H9 (cell line): ENCODE measurements around the gene MEGF8. TPM values are rescaled to one million over a fixed set of nuclear protein-coding genes. Genes with fewer than 3 reads are reported as not detected.

ENCODE experiments used
- DNase-seq: peaks from one replicate; pipeline ENCODE4 v3.0.0-alpha.2; 2017
- H2AFZ ChIP-seq: one replicate; pipeline ENCODE4 v1.6.1; 2013; ENCODE audit warnings: mild to moderate bottlenecking, low read length, control low read depth, moderate library complexity
- H2AK5ac ChIP-seq: 2 replicates; pipeline ENCODE4 v1.6.1; 2013; ENCODE audit warnings: low read length, control low read depth, mixed read lengths; ENCODE audit not compliant: insufficient read length
- H2BK120ac ChIP-seq: one replicate; pipeline ENCODE4 v1.6.1; 2013; ENCODE audit warnings: low read depth, mild to moderate bottlenecking, low read length, control low read depth, inconsistent platforms; ENCODE audit not compliant: poor library complexity, severe bottlenecking
- H2BK12ac ChIP-seq: 2 replicates; pipeline ENCODE4 v1.6.1; 2013; ENCODE audit warnings: low read length, control low read depth, mixed read lengths, low read depth; ENCODE audit not compliant: insufficient read length
- H2BK15ac ChIP-seq: 2 replicates; pipeline ENCODE4 v1.6.1; 2013; ENCODE audit warnings: low read depth, low read length, control low read depth
- H2BK20ac ChIP-seq: one replicate; pipeline ENCODE4 v1.6.1; 2013; ENCODE audit warnings: low read depth, mild to moderate bottlenecking, low read length, control low read depth, inconsistent platforms; ENCODE audit not compliant: poor library complexity, severe bottlenecking
- H2BK5ac ChIP-seq: 2 replicates; pipeline ENCODE4 v1.6.1; 2013; ENCODE audit warnings: low read length, control low read depth, mixed read lengths; ENCODE audit not compliant: insufficient read length
- H3K14ac ChIP-seq: 2 replicates; pipeline ENCODE4 v1.6.1; 2013; ENCODE audit warnings: low read length, control low read depth; ENCODE audit not compliant: insufficient read depth
- H3K18ac ChIP-seq: 2 replicates; pipeline ENCODE4 v1.6.1; 2013; ENCODE audit warnings: low read depth, mild to moderate bottlenecking, mixed read lengths, low read length, control low read depth; ENCODE audit not compliant: insufficient read length
- H3K23ac ChIP-seq: 2 replicates; pipeline ENCODE4 v1.6.1; 2013; ENCODE audit warnings: low read length, control low read depth, mixed read lengths, low read depth; ENCODE audit not compliant: insufficient read length
- H3K23me2 ChIP-seq: 2 replicates; pipeline ENCODE4 v1.6.1; 2013; ENCODE audit warnings: low read depth, mild to moderate bottlenecking, mixed read lengths, low read length, control low read depth; ENCODE audit not compliant: insufficient read length, poor library complexity, severe bottlenecking
- H3K27ac ChIP-seq: 2 replicates; pipeline ENCODE4 v1.5.1; 2013; ENCODE audit warnings: low read length, control low read depth, mixed read lengths, low read depth; ENCODE audit not compliant: insufficient read length
- H3K27me3 ChIP-seq: 2 replicates; pipeline ENCODE4 v1.6.1; 2013; ENCODE audit warnings: low read length, control low read depth, inconsistent platforms; ENCODE audit not compliant: insufficient read depth
- H3K4ac ChIP-seq: 2 replicates; pipeline ENCODE4 v1.6.1; 2013; ENCODE audit warnings: low read depth, mild to moderate bottlenecking, control low read depth, inconsistent platforms, low read length, moderate library complexity
- H3K4me1 ChIP-seq: 2 replicates; pipeline ENCODE4 v1.6.1; 2013; ENCODE audit warnings: low read length, control low read depth, inconsistent platforms; ENCODE audit not compliant: insufficient read depth
- H3K4me2 ChIP-seq: 2 replicates; pipeline ENCODE4 v1.6.1; 2013; ENCODE audit warnings: low read length, control low read depth, mixed read lengths; ENCODE audit not compliant: insufficient read length, insufficient read depth
- H3K56ac ChIP-seq: 2 replicates; pipeline ENCODE4 v1.6.1; 2013; ENCODE audit warnings: low read depth, mild to moderate bottlenecking, mixed read lengths, low read length, control low read depth; ENCODE audit not compliant: insufficient read length
- H3K79me1 ChIP-seq: 2 replicates; pipeline ENCODE4 v1.6.1; 2013; ENCODE audit warnings: low read depth, mild to moderate bottlenecking, moderate library complexity, low read length, control low read depth, inconsistent platforms; ENCODE audit not compliant: insufficient read depth, poor library complexity, severe bottlenecking
- H3K79me2 ChIP-seq: 2 replicates; pipeline ENCODE4 v1.6.1; 2013; ENCODE audit warnings: low read length, control low read depth, inconsistent platforms; ENCODE audit not compliant: insufficient read depth
- H3K9ac ChIP-seq: 2 replicates; pipeline ENCODE4 v1.6.1; 2013; ENCODE audit warnings: low read length, control low read depth, mixed read lengths; ENCODE audit not compliant: insufficient read length; ENCODE audit errors: extremely low read depth
- H3K9me3 ChIP-seq: one replicate; pipeline ENCODE4 v1.6.1; 2013; ENCODE audit warnings: low read depth, low read length, inconsistent platforms; ENCODE audit not compliant: control insufficient read depth
- H3T11ph ChIP-seq: one replicate; pipeline ENCODE4 v1.6.1; 2013; ENCODE audit warnings: mild to moderate bottlenecking, low read length, control low read depth, inconsistent platforms
- H4K20me1 ChIP-seq: one replicate; pipeline ENCODE4 v1.6.1; 2013; ENCODE audit not compliant: control insufficient read depth, insufficient read length, insufficient read depth
- H4K5ac ChIP-seq: 2 replicates; pipeline ENCODE4 v1.6.1; 2013; ENCODE audit warnings: low read depth, mild to moderate bottlenecking, mixed read lengths, low read length, control low read depth; ENCODE audit not compliant: insufficient read length
- H4K8ac ChIP-seq: replicated peaks from 2 replicates; pipeline ENCODE4 v1.6.1; 2013; ENCODE audit warnings: low read length, control low read depth, mixed read lengths, low read depth; ENCODE audit not compliant: insufficient read length
- H4K91ac ChIP-seq: 2 replicates; pipeline ENCODE4 v1.6.1; 2013; ENCODE audit warnings: low read depth, mild to moderate bottlenecking, moderate library complexity, mixed read lengths, low read length, control low read depth; ENCODE audit not compliant: insufficient read length
- H3K27ac Mint-ChIP-seq, 3 experiments: 2 replicates in 2 of 3; 3 replicates in 1 of 3; pipeline ENCODE4 v1.8.0; 2020 to 2021; ENCODE audit warnings: mixed read lengths in 3 of 3, mild to moderate bottlenecking in 1 of 3, moderate library complexity in 1 of 3
- H3K27me3 Mint-ChIP-seq: 2 replicates; pipeline ENCODE4 v1.8.0; 2021; ENCODE audit warnings: low read depth, mild to moderate bottlenecking, moderate library complexity, mixed read lengths
- H3K36me3 Mint-ChIP-seq, 3 experiments: 2 replicates in 2 of 3; 3 replicates in 1 of 3; pipeline ENCODE4 v1.8.0; 2020 to 2021; ENCODE audit warnings: low read depth in 3 of 3, mixed read lengths in 3 of 3; ENCODE audit not compliant: insufficient read depth in 1 of 3
- H3K4me1 Mint-ChIP-seq, 2 experiments: 2 replicates each; pipeline ENCODE4 v1.8.0; 2020; ENCODE audit warnings: mixed read lengths in 2 of 2
- H3K4me3 Mint-ChIP-seq, 2 experiments: 2 replicates in 1 of 2; 3 replicates in 1 of 2; pipeline ENCODE4 v1.8.0; 2020 to 2021; ENCODE audit warnings: mild to moderate bottlenecking in 2 of 2, mixed read lengths in 2 of 2, moderate library complexity in 1 of 2
- H3K9me3 Mint-ChIP-seq, 2 experiments: 2 replicates in 1 of 2; 3 replicates in 1 of 2; pipeline ENCODE4 v1.8.0; 2020; ENCODE audit warnings: mild to moderate bottlenecking in 2 of 2, mixed read lengths in 2 of 2, moderate library complexity in 1 of 2
- WGBS: extraction: QIAGEN DNeasy Blood & Tissue Kit; methylation state at CpG from one replicate; pipeline ENCODE4 v1.1.7; 2013; ENCODE audit warnings: missing lambda C conversion rate, low lambda C conversion rate, mixed read lengths; ENCODE audit not compliant: insufficient read length; ENCODE audit errors: extremely low coverage; 5-methylcytosine and 5-hydroxymethylcytosine counted together
- total RNA-seq: library from RNA; stranded (reverse); gene quantifications from 2 replicates; pipeline ENCODE4 v1.2.1, GENCODE V29; 2021
- TF ChIP-seq, protein P1 (sequence below): fragments of 200-600 bp; sonication (generic); conservative IDR thresholded peaks from 3 replicates; pipeline ENCODE4 v1.8.0; 2021; ENCODE audit warnings: antibody characterized with exemption, mild to moderate bottlenecking

MEGF8 gene
- total RNA-seq, 1 experiment from 2014 or later, result 28.4 TPM

DNA sequence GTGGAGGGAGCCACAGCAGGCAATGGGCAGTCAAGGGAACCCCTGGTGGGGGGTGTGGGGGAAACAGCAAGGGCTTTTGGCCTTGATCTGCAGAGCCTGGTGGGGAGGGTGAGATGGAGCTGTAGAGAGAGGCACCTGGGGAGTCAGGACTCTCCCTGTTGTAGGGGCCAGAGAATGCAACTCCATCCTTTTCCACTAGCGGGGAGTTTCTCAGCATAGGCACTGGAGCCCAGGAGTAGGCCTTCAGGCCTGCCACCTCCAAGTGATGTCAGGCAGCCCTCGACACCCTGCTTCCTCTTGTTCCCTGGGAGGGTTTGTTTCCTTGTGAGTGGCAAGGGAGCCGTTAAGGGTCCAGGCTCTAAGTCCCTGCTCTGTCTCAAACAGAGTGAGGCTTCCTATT is 25.0 kb downstream of the MEGF8 start:
- H3K23ac ChIP-seq, result no peak overlapping the region
- Mint-ChIP-seq H3K36me3 (peaks cover 3 to 28% (median 17%) of the 10 kb centered on the region in 3 experiments; a peak in 6 of 7 replicates), H3K4me3 (no peak overlapping the region), H3K27ac (no peak overlapping the region; a peak in 1 of 7 replicates), H3K4me1 (no peaks in the 10 kb centered on the region), H3K27me3 (no peaks in the 10 kb centered on the region), H3K9me3 (no peaks in the 10 kb centered on the region; a peak in 1 of 5 replicates)
- no peak overlapping the region for H3K9ac ChIP-seq
- no peak overlapping the region for H2BK20ac ChIP-seq
- H3K4ac ChIP-seq, result no peak overlapping the region
- no peak overlapping the region for H2BK5ac ChIP-seq
- no peak overlapping the region for H3K4me2 ChIP-seq
- DNase-seq, result no peak
- H3K14ac ChIP-seq, result no peak overlapping the region
- no peaks in the 10 kb centered on the region for H3K9me3 ChIP-seq
- H2BK15ac ChIP-seq, result no peak overlapping the region
- no peak overlapping the region for H3K18ac ChIP-seq
- H4K5ac ChIP-seq, result no peak overlapping the region
- H2BK12ac ChIP-seq, result no peak overlapping the region
- H3T11ph ChIP-seq, result no peak overlapping the region
- no peak overlapping the region for H3K27ac ChIP-seq
- no peak overlapping the region for H4K91ac ChIP-seq
- H3K4me1 ChIP-seq, result no peaks in the 10 kb centered on the region
- H2AK5ac ChIP-seq, result no peak overlapping the region
- H2AFZ ChIP-seq, result no peak overlapping the region
- H4K8ac ChIP-seq, result no peak overlapping the region
- no peak overlapping the region for H2BK120ac ChIP-seq
- no peaks in the 10 kb centered on the region for H3K23me2 ChIP-seq
- H4K20me1 ChIP-seq, result no peaks in the 10 kb centered on the region
- TF ChIP-seq, protein P1, sequence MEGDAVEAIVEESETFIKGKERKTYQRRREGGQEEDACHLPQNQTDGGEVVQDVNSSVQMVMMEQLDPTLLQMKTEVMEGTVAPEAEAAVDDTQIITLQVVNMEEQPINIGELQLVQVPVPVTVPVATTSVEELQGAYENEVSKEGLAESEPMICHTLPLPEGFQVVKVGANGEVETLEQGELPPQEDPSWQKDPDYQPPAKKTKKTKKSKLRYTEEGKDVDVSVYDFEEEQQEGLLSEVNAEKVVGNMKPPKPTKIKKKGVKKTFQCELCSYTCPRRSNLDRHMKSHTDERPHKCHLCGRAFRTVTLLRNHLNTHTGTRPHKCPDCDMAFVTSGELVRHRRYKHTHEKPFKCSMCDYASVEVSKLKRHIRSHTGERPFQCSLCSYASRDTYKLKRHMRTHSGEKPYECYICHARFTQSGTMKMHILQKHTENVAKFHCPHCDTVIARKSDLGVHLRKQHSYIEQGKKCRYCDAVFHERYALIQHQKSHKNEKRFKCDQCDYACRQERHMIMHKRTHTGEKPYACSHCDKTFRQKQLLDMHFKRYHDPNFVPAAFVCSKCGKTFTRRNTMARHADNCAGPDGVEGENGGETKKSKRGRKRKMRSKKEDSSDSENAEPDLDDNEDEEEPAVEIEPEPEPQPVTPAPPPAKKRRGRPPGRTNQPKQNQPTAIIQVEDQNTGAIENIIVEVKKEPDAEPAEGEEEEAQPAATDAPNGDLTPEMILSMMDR, result no peak
- H3K56ac ChIP-seq, result no peak overlapping the region
- no CpG with 5 or more reads among the region's 3 CpGs for WGBS
- H3K79me2 ChIP-seq, result no peaks in the 10 kb centered on the region
- H3K79me1 ChIP-seq, result no peaks in the 10 kb centered on the region
- H3K27me3 ChIP-seq, result no peaks in the 10 kb centered on the region
